ENCODE data around the gene KEAP1. TPM values are rescaled to one million over a fixed set of nuclear protein-coding genes. Genes with fewer than 3 reads are reported as not detected.
A peak's percentile ranks its signal among the peaks of the same experiment; 100 is the strongest.

Gene KEAP1
- total and polyA plus RNA-seq, 2 of the 8 experiments (the other 6 are each of a cell fraction or from before 2014, with no cell fraction given) = 80.6 to 106 TPM

DNA sequence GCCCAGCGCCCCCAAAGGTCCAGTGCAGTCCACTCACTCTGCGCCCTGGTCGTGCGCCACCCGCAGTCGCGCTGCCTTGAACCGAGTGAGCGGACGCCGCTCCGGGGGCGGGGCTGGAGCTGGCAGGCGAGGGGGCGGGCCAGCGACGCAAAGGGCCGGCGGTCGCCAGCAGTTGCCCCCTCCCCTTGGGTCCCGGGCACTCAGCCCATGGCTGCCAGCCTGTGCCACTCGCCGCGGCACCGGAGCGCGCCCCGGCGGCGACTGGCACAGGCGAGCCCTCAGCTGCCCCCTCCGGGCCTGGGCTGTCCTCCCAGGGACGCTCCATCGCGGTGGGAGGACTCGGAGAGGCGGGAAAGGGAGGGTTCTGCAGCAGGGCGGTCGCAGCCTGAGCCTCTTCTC lies 14.2 kb upstream of the KEAP1 start, which contains the start of gene S1PR5 (continued):
- no peak for TF ChIP-seq TCF12 (IDR thresholded peaks at IDR 0.05; ENCODE audit: low read depth, low read length)
- peak; percentile 8 for TF ChIP-seq EZH2 (IDR thresholded peaks at IDR 0.05; ENCODE audit: low read depth, low read length, severe bottlenecking)
- TF ChIP-seq POLR2AphosphoS5 (IDR thresholded peaks at IDR 0.05; ENCODE audit: low read depth, low read length) = no peak
- no peak for TF ChIP-seq TEAD4 (IDR thresholded peaks at IDR 0.05; ENCODE audit: low read depth, low read length)
- TF ChIP-seq SIRT6 (IDR thresholded peaks at IDR 0.05; ENCODE audit: low read length) = no peak
- no peak for TF ChIP-seq EP300 (IDR thresholded peaks at IDR 0.05; ENCODE audit: borderline replicate concordance in 1 of 2, low read depth in 2 of 2, low read length in 2 of 2)
- no peak for TF ChIP-seq SAP30 (IDR thresholded peaks at IDR 0.05; ENCODE audit: insufficient read depth, insufficient replicate concordance, low read length)
- peak; percentile 44 for TF ChIP-seq ASH2L (IDR thresholded peaks at IDR 0.05; ENCODE audit: low read length)
- no peak for TF ChIP-seq BRCA1 (IDR thresholded peaks at IDR 0.05; ENCODE audit: low read depth, low read length)
- 0 out of 2 replicates have a peak, but pooled peaks have one; percentile 35 for TF ChIP-seq YY1 (IDR thresholded peaks at IDR 0.05; ENCODE audit: low read depth, low read length)
- no peak for TF ChIP-seq BACH1 (IDR thresholded peaks at IDR 0.05; ENCODE audit: low read length)
- no peak; the same call in 1 of the 2 replicates for TF ChIP-seq SUZ12 (IDR thresholded peaks at IDR 0.05; ENCODE audit: low read length)
- TF ChIP-seq CHD1 (IDR thresholded peaks at IDR 0.05; ENCODE audit: low read depth, low read length) = no peak
- TF ChIP-seq CTBP2 (IDR thresholded peaks at IDR 0.05; ENCODE audit: borderline replicate concordance, insufficient read depth, insufficient read length, low read length) = no peak
- no peak for TF ChIP-seq SP1 (IDR thresholded peaks at IDR 0.05; ENCODE audit: low read depth, low read length)
- no peak for TF ChIP-seq FOSL1 (IDR thresholded peaks at IDR 0.05; ENCODE audit: insufficient read depth, low read depth, low read length)
- no peak for TF ChIP-seq RNF2 (IDR thresholded peaks at IDR 0.05; ENCODE audit: borderline replicate concordance, low read depth, low read length, missing control alignments, poor library complexity, severe bottlenecking)
- no peak for TF ChIP-seq SIN3A (conservative IDR thresholded peaks at IDR 0.05 in 1 of 2, IDR thresholded peaks at IDR 0.05 in 1 of 2; ENCODE audit: low read depth in 1 of 2, low read length in 2 of 2)
- TF ChIP-seq KDM1A (IDR thresholded peaks at IDR 0.05; ENCODE audit: borderline replicate concordance, low read length) = 0 out of 2 replicates have a peak, but pooled peaks have one; percentile 17
- TF ChIP-seq SIX5 (IDR thresholded peaks at IDR 0.05; ENCODE audit: low read depth, low read length) = no peak
- no peak for TF ChIP-seq SP4 (IDR thresholded peaks at IDR 0.05; ENCODE audit: low read length)
- TF ChIP-seq TAF1 (IDR thresholded peaks at IDR 0.05; ENCODE audit: low read depth, low read length) = no peak
- no peak for TF ChIP-seq HDAC6 (IDR thresholded peaks at IDR 0.05; ENCODE audit: low read depth, low read length)
- TF ChIP-seq ZNF274 (IDR thresholded peaks at IDR 0.05; ENCODE audit: borderline replicate concordance, extremely low read depth, low read length) = no peak
- no peak for TF ChIP-seq CREB1 (IDR thresholded peaks at IDR 0.05)
- TF ChIP-seq, protein P1, sequence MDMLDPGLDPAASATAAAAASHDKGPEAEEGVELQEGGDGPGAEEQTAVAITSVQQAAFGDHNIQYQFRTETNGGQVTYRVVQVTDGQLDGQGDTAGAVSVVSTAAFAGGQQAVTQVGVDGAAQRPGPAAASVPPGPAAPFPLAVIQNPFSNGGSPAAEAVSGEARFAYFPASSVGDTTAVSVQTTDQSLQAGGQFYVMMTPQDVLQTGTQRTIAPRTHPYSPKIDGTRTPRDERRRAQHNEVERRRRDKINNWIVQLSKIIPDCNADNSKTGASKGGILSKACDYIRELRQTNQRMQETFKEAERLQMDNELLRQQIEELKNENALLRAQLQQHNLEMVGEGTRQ (IDR thresholded peaks at IDR 0.05; ENCODE audit: low read length) = no peak

Measured in H1 (cell line).